Activated B cell treated with CpG ODN at 0.5 μM for 24 hours (primary cell): Measurements from ENCODE around the gene IDNK. TPM values are rescaled to one million over a fixed set of nuclear protein-coding genes. Genes with fewer than 3 reads are reported as not detected.

ENCODE experiments used
- ATAC-seq: fragments of 200-7000 bp; cut with Tn5 transposase; one replicate; pipeline ENCODE4 v1.10.0; 2021; ENCODE audit warnings: low read depth, mild to moderate bottlenecking, moderate library complexity
- CTCF ChIA-PET: fragments of 350-600 bp; sonication (Branson Sonifier 250); formaldehyde crosslinking; loops from one replicate; lab custom pipeline; 2021; ENCODE audit warnings: antibody characterized with exemption; lab: Charles Lee
- POLR2A ChIA-PET: fragments of 350-600 bp; sonication (Branson Sonifier 250); formaldehyde crosslinking; loops from one replicate; lab custom pipeline; 2021; ENCODE audit warnings: antibody characterized with exemption; lab: Charles Lee
- DNase-seq: peaks from one replicate; pipeline ENCODE4 v3.0.0; 2022
- H3K27ac Mint-ChIP-seq: one replicate; pipeline ENCODE4 v1.8.0; 2020; ENCODE audit warnings: mixed read lengths
- H3K27me3 Mint-ChIP-seq: one replicate; pipeline ENCODE4 v1.8.0; 2021; ENCODE audit warnings: mixed read lengths
- H3K36me3 Mint-ChIP-seq: one replicate; pipeline ENCODE4 v1.8.0; 2021; ENCODE audit warnings: low read depth, mixed read lengths
- H3K4me1 Mint-ChIP-seq: one replicate; pipeline ENCODE4 v1.8.0; 2021; ENCODE audit warnings: mixed read lengths
- H3K4me3 Mint-ChIP-seq: one replicate; pipeline ENCODE4 v1.8.0; 2020; ENCODE audit warnings: mild to moderate bottlenecking, mixed read lengths
- H3K9me3 Mint-ChIP-seq: one replicate; pipeline ENCODE4 v1.8.0; 2020; ENCODE audit warnings: mixed read lengths
- intact Hi-C: fragments of 100-400 bp; cut with micrococcal nuclease; formaldehyde crosslinking; loops from one replicate; pipeline ENCODE4 v1.15.1; 2024
- total RNA-seq: library from RNA; stranded (reverse); gene quantifications from 2 replicates; pipeline ENCODE4 v1.2.3, GENCODE V29; 2022
- TF ChIP-seq, protein P1 (sequence below): fragments of 200-600 bp; IDR thresholded peaks from one replicate; pipeline ENCODE4 v1.8.0; 2022; ENCODE audit warnings: antibody characterized with exemption, mild to moderate bottlenecking

The IDNK gene
- total RNA-seq, 1 donor from 2014 or later = 7.9 TPM

DNA sequence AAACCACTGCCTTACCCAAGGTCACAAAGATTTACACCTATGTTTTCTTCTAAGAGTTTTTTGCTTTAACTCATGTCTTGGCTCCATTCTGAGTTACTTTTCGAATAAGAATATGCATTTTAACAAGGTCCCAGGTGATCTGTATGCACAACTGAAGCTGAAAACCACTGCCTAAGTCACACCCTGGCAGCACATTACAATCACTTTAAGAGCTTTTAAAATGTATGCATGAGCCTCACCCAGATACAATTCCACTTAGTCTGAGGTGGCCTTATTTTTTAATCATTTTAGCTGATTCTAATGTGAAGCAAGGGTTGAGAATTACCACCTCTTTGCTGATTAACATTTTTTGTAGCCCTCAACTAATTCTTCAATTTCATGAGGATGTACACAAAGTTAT is 29.5 kb downstream of the IDNK start:
- TF ChIP-seq, protein P1, sequence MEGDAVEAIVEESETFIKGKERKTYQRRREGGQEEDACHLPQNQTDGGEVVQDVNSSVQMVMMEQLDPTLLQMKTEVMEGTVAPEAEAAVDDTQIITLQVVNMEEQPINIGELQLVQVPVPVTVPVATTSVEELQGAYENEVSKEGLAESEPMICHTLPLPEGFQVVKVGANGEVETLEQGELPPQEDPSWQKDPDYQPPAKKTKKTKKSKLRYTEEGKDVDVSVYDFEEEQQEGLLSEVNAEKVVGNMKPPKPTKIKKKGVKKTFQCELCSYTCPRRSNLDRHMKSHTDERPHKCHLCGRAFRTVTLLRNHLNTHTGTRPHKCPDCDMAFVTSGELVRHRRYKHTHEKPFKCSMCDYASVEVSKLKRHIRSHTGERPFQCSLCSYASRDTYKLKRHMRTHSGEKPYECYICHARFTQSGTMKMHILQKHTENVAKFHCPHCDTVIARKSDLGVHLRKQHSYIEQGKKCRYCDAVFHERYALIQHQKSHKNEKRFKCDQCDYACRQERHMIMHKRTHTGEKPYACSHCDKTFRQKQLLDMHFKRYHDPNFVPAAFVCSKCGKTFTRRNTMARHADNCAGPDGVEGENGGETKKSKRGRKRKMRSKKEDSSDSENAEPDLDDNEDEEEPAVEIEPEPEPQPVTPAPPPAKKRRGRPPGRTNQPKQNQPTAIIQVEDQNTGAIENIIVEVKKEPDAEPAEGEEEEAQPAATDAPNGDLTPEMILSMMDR = no peak
- no peak for ATAC-seq
- Mint-ChIP-seq H3K9me3 (peaks cover 4% of the 10 kb centered on the region), H3K36me3 (peaks cover 54% of the 10 kb centered on the region), H3K4me1 (peaks cover 14% of the 10 kb centered on the region), H3K4me3 (no peak overlapping the region), H3K27me3 (no peaks in the 10 kb centered on the region), H3K27ac (no peak overlapping the region)
- intact Hi-C loops = no loop called here
- no peak for DNase-seq
- POLR2A ChIA-PET = no interaction called here
- CTCF ChIA-PET = no interaction called here

DNA sequence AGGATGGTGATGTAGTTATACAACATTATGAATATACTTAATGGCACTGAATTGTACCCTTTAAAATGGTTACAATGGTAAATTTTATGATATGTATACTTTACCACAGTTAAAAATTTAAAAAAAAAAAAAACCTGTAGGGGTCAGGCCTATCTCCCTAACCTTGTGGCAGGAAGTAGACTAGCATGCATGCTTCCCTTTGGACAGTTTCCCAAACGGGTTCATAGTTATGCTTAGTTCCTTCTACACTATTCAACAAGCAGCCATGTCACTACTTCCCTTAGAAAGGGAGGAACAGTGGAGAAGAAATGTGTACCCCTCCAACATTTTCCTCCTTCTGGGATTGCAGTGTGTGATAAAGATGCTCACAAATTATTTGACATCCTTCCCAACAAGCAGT is 32.5 kb downstream of the IDNK start:
- Mint-ChIP-seq H3K4me3 (no peak overlapping the region), H3K9me3 (peaks cover 4% of the 10 kb centered on the region), H3K36me3 (peaks cover 56% of the 10 kb centered on the region), H3K27ac (no peak overlapping the region), H3K27me3 (no peaks in the 10 kb centered on the region), H3K4me1 (peaks cover 8% of the 10 kb centered on the region)
- intact Hi-C loops = no loop called here
- no peak for ATAC-seq
- TF ChIP-seq, protein P1 = no peak
- DNase-seq = no peak
- ChIA-PET POLR2A (no interaction called here), CTCF (no interaction called here)

DNA sequence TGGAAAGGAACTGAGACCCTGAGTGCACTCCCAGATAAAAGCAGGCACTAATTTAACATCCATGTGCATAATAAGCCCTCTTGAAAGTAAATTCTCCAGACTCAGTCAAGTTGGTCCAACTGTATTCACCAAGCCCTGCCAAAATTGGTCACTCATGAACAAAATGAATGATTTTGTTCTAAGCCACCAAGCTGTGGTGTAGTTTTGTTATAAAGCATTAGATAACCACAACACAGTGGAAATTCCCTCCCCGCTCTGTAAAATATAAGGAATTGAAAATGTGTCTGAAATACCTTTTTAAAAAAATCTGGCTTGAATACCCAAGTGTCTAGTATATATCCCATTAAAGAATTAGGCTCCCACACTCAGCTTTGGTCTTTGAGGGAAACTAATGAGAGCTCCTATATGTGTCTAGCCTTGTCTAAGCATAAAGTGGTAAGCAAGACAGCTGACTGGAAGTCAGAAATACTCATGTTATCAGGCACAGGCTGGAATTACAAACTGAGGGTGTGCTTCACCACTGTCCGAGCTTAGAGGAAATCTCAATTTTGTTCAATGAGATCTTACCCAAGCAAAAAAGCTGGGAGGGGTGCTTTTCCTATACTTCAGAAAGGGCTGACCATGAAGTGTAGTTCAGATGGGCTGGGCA is 33.2 kb downstream of the IDNK start:
- ATAC-seq (no peak), DNase-seq (no peak)
- H3K36me3 Mint-ChIP-seq = peaks cover 58% of the 10 kb centered on the region
- ChIA-PET POLR2A (no interaction called here), CTCF (no interaction called here)
- no peak overlapping the region for H3K27ac Mint-ChIP-seq
- H3K27me3 Mint-ChIP-seq = no peaks in the 10 kb centered on the region
- peaks cover 8% of the 10 kb centered on the region for H3K4me1 Mint-ChIP-seq
- H3K9me3 Mint-ChIP-seq = peaks cover 4% of the 10 kb centered on the region
- no peak overlapping the region for H3K4me3 Mint-ChIP-seq
- intact Hi-C loops = no loop called here
- TF ChIP-seq, protein P1 = no peak

DNA sequence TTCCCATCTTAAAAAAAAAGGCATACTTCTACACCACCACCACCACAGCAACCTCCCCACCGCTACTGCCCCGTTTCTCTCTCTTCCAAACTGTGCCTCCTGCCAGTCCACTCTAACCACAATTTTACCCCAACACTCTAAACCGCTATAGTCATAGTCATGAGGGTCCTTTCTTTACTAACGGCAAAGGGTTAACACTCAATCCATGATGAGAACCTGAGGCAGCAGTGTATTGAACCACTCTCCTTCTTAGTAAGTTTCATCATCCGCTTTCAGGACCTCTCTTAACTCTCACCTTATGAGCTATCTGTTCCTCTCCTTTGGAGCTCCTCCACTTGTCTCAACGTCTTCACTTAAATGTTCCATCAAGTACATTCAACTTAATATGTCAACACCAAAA is 34.0 kb downstream of the IDNK start:
- ATAC-seq = no peak
- Mint-ChIP-seq H3K4me1 (peaks cover 8% of the 10 kb centered on the region), H3K27ac (no peak overlapping the region), H3K4me3 (no peak overlapping the region), H3K27me3 (no peaks in the 10 kb centered on the region), H3K9me3 (peaks cover 2% of the 10 kb centered on the region), H3K36me3 (peaks cover 58% of the 10 kb centered on the region)
- intact Hi-C loops = no loop called here
- DNase-seq = no peak
- ChIA-PET POLR2A (no interaction called here), CTCF (no interaction called here)
- TF ChIP-seq, protein P1 = no peak

DNA sequence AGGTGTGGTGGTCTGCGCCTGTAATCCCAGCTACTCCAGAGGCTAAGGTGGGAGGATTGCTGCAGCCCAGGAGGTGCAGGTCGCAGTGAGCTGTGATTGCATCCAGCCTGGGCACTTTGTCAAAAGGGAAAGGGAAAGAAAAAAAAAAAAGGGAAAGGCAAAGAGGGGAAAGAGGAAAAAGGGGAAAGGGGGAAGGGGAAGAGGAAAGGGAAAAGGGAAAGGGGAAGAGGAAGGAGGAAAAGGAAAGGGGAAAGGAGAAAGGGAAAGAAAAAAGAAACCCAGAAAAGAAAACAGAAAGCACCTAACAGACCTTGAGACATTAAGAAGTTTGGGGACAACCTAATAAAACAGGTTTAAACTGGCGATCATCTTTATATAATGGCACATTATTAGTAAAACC is 40.0 kb downstream of the IDNK start:
- POLR2A ChIA-PET = no interaction called here
- H3K36me3 Mint-ChIP-seq = peaks cover 77% of the 10 kb centered on the region

More for the DNA sequence above, 40.0 kb downstream of the IDNK start:
- Mint-ChIP-seq H3K27ac (no peak overlapping the region), H3K4me1 (peaks cover 21% of the 10 kb centered on the region), H3K27me3 (no peaks in the 10 kb centered on the region), H3K9me3 (no peaks in the 10 kb centered on the region), H3K4me3 (no peak overlapping the region)
- DNase-seq = no peak
- ATAC-seq = no peak
- intact Hi-C loops = no loop called here
- CTCF ChIA-PET = interaction anchor here (1.4 kb wide), 1 partner anchor 257 kb away, joined by 4 read pairs; no protein-coding TSS in a partner anchor
- TF ChIP-seq, protein P1 = no peak
